Liver (tissue), 9 donors: Measurements from ENCODE around the gene CFAP57. TPM values are rescaled to one million over a fixed set of nuclear protein-coding genes. Genes with fewer than 3 reads are reported as not detected.

Experiments
- DNase-seq: peaks from one replicate; pipeline ENCODE4 v3.0.0-alpha.2; 2017; ENCODE audit warnings: low spot score
- H3K27ac ChIP-seq, 2 donors: one replicate each; pipeline ENCODE4 v1.7.0; 2013; ENCODE audit warnings: inconsistent platforms in 2 of 2, low read length in 2 of 2, control low read depth in 1 of 2, low read depth in 1 of 2, mild to moderate bottlenecking in 1 of 2
- H3K27me3 ChIP-seq, 4 donors: one replicate each; pipeline versions ENCODE4 v1.6.1 to v1.7.0; 2013; ENCODE audit warnings: low read length in 3 of 4, inconsistent platforms in 1 of 4, mild to moderate bottlenecking in 1 of 4, moderate library complexity in 1 of 4; ENCODE audit not compliant: control insufficient read depth in 4 of 4, insufficient read depth in 4 of 4
- H3K36me3 ChIP-seq, 4 donors: one replicate each; pipeline versions ENCODE4 v1.6.1 to v1.7.0; 2013; ENCODE audit warnings: low read length in 3 of 4, mild to moderate bottlenecking in 3 of 4, low read depth in 1 of 4, moderate library complexity in 1 of 4; ENCODE audit not compliant: control insufficient read depth in 4 of 4, insufficient read depth in 3 of 4
- H3K4me1 ChIP-seq, 4 donors: one replicate each; pipeline versions ENCODE4 v1.6.1 to v1.7.0; 2013; ENCODE audit warnings: low read length in 3 of 4, mild to moderate bottlenecking in 3 of 4, moderate library complexity in 1 of 4; ENCODE audit not compliant: control insufficient read depth in 4 of 4, insufficient read depth in 4 of 4
- H3K4me3 ChIP-seq, 3 donors: one replicate each; pipeline versions ENCODE4 v1.6.1 to v1.7.0; 2013; ENCODE audit warnings: low read length in 3 of 3, control low read depth in 1 of 3, low read depth in 1 of 3, mild to moderate bottlenecking in 1 of 3
- H3K9ac ChIP-seq, 2 donors: one replicate each; pipeline ENCODE4 v1.7.0; 2013; ENCODE audit warnings: low read length in 2 of 2, mild to moderate bottlenecking in 2 of 2, moderate library complexity in 2 of 2, control low read depth in 1 of 2, low read depth in 1 of 2
- H3K9me3 ChIP-seq, 4 donors: one replicate each; pipeline versions ENCODE4 v1.6.1 to v1.7.0; 2013; ENCODE audit warnings: low read length in 3 of 4; ENCODE audit not compliant: control insufficient read depth in 4 of 4
- ATF3 ChIP-seq: IDR thresholded peaks from 2 replicates; pipeline ENCODE4 v1.6.1; 2016; ENCODE audit warnings: antibody characterized with exemption
- CTCF ChIP-seq: fragments of 150-350 bp; IDR thresholded peaks from 2 replicates; pipeline ENCODE4 v1.5.1; 2017; ENCODE audit warnings: improper control_type of control experiment, low read depth, low read length; ENCODE audit not compliant: missing input control
- EGR1 ChIP-seq, 2 donors: IDR thresholded peaks; 2 replicates each; pipeline ENCODE4 v1.6.1; 2016 to 2018; ENCODE audit warnings: antibody characterized with exemption in 2 of 2, low read depth in 2 of 2
- FOXA1 ChIP-seq: IDR thresholded peaks from 2 replicates; pipeline ENCODE4 v1.6.1; 2016; ENCODE audit warnings: antibody characterized with exemption
- FOXA2 ChIP-seq: IDR thresholded peaks from 2 replicates; pipeline ENCODE4 v1.6.1; 2016; ENCODE audit warnings: antibody characterized with exemption
- GABPA ChIP-seq, 2 donors: IDR thresholded peaks in 1 of 2; conservative IDR thresholded peaks in 1 of 2; 2 replicates each; pipeline ENCODE4 v1.6.1; 2016; ENCODE audit warnings: antibody characterized with exemption in 2 of 2, mild to moderate bottlenecking in 1 of 2, moderate library complexity in 1 of 2
- HNF4A ChIP-seq, 2 donors: conservative IDR thresholded peaks; 2 replicates each; pipeline ENCODE4 v1.6.1; 2016; ENCODE audit warnings: antibody characterized with exemption in 2 of 2, mild to moderate bottlenecking in 2 of 2
- HNF4G ChIP-seq: IDR thresholded peaks from 2 replicates; pipeline ENCODE4 v1.6.1; 2016; ENCODE audit warnings: antibody characterized with exemption
- JUND ChIP-seq, 2 donors: IDR thresholded peaks; 2 replicates each; pipeline ENCODE4 v1.6.1; 2016; ENCODE audit warnings: antibody characterized with exemption in 2 of 2
- NR2F2 ChIP-seq: IDR thresholded peaks from 2 replicates; pipeline ENCODE4 v1.6.1; 2016; ENCODE audit warnings: antibody characterized with exemption
- RAD21 ChIP-seq, 2 donors: IDR thresholded peaks; 2 replicates each; pipeline ENCODE4 v1.6.1; 2016; ENCODE audit warnings: antibody characterized with exemption in 2 of 2, mild to moderate bottlenecking in 2 of 2
- REST ChIP-seq: IDR thresholded peaks from 2 replicates; pipeline ENCODE4 v1.6.1; 2016; ENCODE audit warnings: antibody characterized with exemption, mild to moderate bottlenecking
- RXRA ChIP-seq, 2 donors: IDR thresholded peaks; 2 replicates each; pipeline ENCODE4 v1.6.1; 2017 to 2018; ENCODE audit warnings: antibody characterized with exemption in 2 of 2, mild to moderate bottlenecking in 1 of 2
- SP1 ChIP-seq: IDR thresholded peaks from 2 replicates; pipeline ENCODE4 v1.6.1; 2018; ENCODE audit warnings: antibody characterized with exemption, mild to moderate bottlenecking
- TAF1 ChIP-seq: conservative IDR thresholded peaks from 2 replicates; pipeline ENCODE4 v1.6.1; 2016; ENCODE audit warnings: antibody characterized with exemption, mild to moderate bottlenecking
- YY1 ChIP-seq: IDR thresholded peaks from 2 replicates; pipeline ENCODE4 v1.6.1; 2016; ENCODE audit warnings: antibody characterized with exemption, mild to moderate bottlenecking
- ZBTB33 ChIP-seq: IDR thresholded peaks from 2 replicates; pipeline ENCODE4 v1.6.1; 2016; ENCODE audit warnings: antibody characterized with exemption
- WGBS: extraction: QIAGEN DNeasy Blood & Tissue Kit; methylation state at CpG from one replicate; pipeline ENCODE4 v1.1.7; 2013; 5-methylcytosine and 5-hydroxymethylcytosine counted together
- polyA plus RNA-seq, 2 donors: library from polyadenylated mRNA; stranded (reverse) in 1 of 2; unstranded in 1 of 2; fragments of 200-250 nt in 1 of 2; fragments of >200 nt in 1 of 2; fragmentation: Nextera tagmentation in 1 of 2; extraction: Ambion mirVana in 1 of 2; gene quantifications; one replicate each; pipeline versions ENCODE4 v1.2.1 to v1.2.3, GENCODE V29; 2013 to 2015
- total RNA-seq, 2 donors: library from RNA; depleted of rRNA; stranded (reverse); fragments of >200 nt; gene quantifications; one replicate each; pipeline ENCODE4 v1.2.3, GENCODE V29; 2014
- TF ChIP-seq, protein P1 (sequence below): IDR thresholded peaks from 2 replicates; pipeline ENCODE4 v1.6.1; 2016; ENCODE audit warnings: antibody characterized with exemption
- donor health status: healthy.
- donor health status: healthy.
- donor health status: healthy.
- donor health status: healthy.
- donor health status: healthy.

Gene CFAP57
- total and polyA plus RNA-seq, 4 donors = under 0.01 to 14.5 (median 0.10) TPM

GRCh38 chr1:43302201-43302600 is 130.1 kb downstream of the CFAP57 start:
- Histone ChIP-seq H3K36me3 (no peaks in the 10 kb centered on the region), H3K9me3 (no peaks in the 10 kb centered on the region), H3K9ac (no peak overlapping the region), H3K4me3 (no peak overlapping the region), H3K4me1 (peaks cover 10 to 22% (median 14%) of the 10 kb centered on the region in 4 donors), H3K27me3 (no peaks in the 10 kb centered on the region), H3K27ac (no peak overlapping the region)
- no peak for TF ChIP-seq HNF4A (conservative IDR thresholded peaks at IDR 0.05)
- no peak for TF ChIP-seq GABPA (IDR thresholded peaks at IDR 0.05 in 1 of 2, conservative IDR thresholded peaks at IDR 0.05 in 1 of 2)
- TF ChIP-seq JUND (IDR thresholded peaks at IDR 0.05) = no peak
- TF ChIP-seq REST = no peak
- TF ChIP-seq FOXA2 = no peak
- TF ChIP-seq SP1 = no peak
- no peak for TF ChIP-seq TAF1
- no peak for TF ChIP-seq CTCF
- TF ChIP-seq, protein P1, sequence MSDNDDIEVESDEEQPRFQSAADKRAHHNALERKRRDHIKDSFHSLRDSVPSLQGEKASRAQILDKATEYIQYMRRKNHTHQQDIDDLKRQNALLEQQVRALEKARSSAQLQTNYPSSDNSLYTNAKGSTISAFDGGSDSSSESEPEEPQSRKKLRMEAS = no peak
- TF ChIP-seq FOXA1 = no peak
- TF ChIP-seq HNF4G = no peak
- no peak for TF ChIP-seq EGR1 (IDR thresholded peaks at IDR 0.05; ENCODE audit: low read depth in 2 of 2)
- TF ChIP-seq RAD21 (IDR thresholded peaks at IDR 0.05) = no peak
- TF ChIP-seq RXRA (IDR thresholded peaks at IDR 0.05) = no peak
- no peak for TF ChIP-seq ZBTB33
- TF ChIP-seq NR2F2 = no peak
- no peak for TF ChIP-seq YY1
- TF ChIP-seq ATF3 = no peak
- 85% methylated on average over 1 of the region's 1 CpG for WGBS
- DNase-seq = no peak
